Measurements from ENCODE around the gene IFT52.

The IFT52 gene, protein sequence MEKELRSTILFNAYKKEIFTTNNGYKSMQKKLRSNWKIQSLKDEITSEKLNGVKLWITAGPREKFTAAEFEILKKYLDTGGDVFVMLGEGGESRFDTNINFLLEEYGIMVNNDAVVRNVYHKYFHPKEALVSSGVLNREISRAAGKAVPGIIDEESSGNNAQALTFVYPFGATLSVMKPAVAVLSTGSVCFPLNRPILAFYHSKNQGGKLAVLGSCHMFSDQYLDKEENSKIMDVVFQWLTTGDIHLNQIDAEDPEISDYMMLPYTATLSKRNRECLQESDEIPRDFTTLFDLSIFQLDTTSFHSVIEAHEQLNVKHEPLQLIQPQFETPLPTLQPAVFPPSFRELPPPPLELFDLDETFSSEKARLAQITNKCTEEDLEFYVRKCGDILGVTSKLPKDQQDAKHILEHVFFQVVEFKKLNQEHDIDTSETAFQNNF

DNA sequence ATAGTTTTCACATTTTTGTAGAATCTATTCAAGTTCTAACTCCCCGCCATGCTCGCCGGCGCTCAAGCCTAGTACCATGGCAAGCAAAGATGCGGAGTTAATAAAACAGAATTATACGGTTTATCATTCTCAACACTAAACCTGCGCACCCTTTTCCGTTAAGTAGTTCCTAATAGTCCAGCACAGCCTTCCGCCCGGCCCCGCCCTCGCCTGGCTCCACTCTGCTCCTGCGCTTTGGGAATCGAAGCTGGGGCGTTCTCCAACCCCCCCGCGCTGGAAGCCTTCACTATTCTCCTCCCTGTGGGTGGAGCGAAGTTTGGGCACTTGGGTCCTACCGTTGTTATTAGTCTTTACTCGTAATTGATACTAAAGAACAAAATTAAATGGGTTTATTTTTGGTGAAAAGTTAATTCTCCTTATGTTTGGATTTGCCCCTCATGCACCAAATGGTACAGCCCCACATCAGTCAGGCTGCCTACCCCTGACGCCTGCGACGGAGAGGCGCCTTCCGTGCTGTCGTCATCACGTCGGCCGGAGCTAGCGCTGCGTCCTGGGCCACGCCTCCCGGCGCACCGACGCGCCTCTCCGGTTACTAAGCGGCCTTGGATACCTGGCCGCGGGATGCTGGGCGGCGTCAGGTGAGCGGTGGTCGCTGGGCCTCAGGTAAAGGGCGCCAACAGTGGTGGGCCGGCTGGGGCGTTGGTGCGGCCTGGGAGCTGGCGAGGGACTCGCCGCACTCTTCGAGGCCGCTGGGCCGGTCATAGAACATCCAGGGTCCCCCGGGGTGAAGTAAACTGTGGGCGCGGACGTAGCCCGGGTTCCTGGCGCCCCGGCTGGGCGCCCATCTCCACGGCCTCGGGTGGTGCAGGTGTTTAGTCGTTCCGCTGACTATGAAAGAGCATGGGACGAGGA is at the start of gene IFT52:
Gene IFT52 (plus strand): TSS at position 546 of the 912 bp plus-strand sequence. CDS start 3,762 bp downstream, outside the sequence.
- DNase-seq: peak; percentile 94

GRCh38 chr20:43541214-43541613 is 49.5 kb upstream of the IFT52 start:
- DNase-seq: no peak

DNA sequence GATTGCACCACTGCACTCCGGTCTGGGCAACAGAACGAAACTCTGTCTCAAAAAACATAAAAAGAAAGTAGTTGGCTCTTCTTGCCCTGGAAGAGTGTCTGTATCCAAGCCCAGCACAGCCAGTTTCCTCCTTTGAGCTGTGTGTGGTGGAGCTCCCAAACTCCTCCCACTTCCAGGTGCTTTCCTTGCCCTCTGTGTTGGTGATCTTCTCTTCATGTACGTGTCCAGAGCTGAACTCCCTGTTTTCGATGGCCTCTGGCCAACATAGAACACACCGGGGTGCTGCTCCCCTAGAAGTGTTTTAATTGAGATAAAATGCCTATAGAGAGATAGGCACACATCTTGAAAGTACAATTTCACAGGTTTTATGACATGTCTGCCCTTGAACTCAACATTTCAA is 48.6 kb upstream of the IFT52 start:
- no peak for DNase-seq

- DNase-seq: no peak
Observed at GRCh38 chr20:43542674-43543073, 48.1 kb upstream of the IFT52 start.

GRCh38 chr20:43543138-43543537 is 47.6 kb upstream of the IFT52 start:
- no peak for DNase-seq

DNA sequence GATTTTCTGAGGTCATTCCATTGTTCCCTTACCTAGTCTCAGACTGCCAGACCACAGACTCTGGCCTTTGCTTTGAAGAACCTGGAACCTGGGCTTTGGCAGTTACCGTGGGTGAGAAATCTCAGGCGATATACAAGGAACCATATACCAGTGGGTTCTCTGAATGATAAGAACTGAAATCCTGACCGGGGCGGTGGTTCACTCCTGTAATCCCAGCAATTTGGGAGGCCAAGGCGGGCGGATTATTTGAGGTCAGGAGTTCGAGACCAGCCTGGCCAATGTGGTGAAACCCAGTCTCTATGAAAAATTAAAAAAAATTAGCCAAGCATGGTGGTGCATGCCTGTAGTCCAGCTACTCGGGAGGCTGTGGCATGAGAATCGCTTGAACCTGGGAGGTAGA is 46.2 kb upstream of the IFT52 start:
- no peak for DNase-seq

DNA sequence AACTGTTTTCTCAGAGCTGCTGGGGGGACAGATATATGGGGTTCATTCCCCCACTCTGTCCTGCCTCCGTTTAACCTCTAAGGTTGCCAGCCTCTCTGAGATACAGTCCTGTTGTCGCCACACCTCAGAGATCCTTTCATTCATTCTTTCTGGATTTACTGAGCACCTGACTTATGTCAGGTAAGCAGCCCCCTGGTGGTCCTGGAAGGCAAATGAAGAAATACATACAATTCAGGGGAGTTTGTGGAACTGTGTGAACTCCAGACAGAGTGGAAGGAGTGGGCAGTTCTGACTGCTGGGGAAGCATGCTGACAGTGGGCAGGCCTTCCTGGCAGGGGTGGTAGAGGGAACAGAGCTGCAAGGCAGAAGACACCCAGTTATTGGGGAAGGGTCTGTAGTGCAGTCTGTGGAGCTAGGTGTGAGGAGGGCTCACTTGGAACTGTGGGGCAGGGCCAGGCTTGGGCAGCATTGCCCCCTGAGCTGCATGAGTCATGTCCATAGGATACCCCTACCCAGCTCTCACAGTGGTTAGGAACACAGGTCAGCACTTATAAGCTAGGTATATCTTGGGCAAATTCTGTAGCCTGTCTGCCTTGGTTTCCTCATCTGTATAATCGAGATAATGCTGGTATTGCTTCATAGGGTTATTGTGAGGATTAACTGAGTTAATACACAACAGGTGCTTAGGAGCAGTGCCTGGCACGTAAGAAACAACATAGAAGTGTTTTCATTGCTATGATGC is 44.7 kb upstream of the IFT52 start:
- no peak for DNase-seq

GRCh38 chr20:43548273-43548880 is 42.4 kb upstream of the IFT52 start:
- no peak for DNase-seq

DNA sequence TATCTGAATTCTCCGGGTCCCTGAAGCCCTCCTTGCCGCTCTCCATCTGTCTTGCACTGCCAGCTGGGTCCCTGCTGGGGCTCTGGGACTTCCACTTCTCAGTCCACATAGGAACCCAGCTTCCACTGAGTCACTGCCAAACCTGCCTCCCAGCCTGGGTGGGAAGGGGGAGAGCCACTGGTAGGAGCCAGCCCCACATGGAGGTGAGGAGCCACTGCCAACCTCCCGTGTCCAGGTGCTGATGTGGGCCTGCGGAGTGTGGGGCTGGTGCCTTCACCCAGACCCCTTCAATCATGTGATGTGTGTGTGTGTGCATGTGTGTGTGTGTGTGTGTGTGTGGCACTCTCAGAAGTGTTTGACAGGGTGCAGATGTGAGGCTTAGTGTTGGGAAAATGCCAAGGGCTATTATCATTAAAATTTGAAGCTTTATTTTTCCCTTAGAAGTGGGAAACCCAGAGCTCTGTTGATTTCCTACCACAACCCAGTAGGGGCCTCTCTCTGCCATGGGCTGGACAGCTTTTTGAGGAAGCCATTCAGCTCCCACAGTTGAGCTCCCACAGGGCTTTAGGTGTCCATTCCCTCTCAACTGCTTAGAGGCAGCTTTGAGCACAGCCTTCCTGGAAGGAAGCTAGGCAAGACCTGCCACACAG is 41.2 kb upstream of the IFT52 start:
- no peak for DNase-seq

GRCh38 chr20:43550456-43550855 is 40.3 kb upstream of the IFT52 start:
- DNase-seq: no peak

DNA sequence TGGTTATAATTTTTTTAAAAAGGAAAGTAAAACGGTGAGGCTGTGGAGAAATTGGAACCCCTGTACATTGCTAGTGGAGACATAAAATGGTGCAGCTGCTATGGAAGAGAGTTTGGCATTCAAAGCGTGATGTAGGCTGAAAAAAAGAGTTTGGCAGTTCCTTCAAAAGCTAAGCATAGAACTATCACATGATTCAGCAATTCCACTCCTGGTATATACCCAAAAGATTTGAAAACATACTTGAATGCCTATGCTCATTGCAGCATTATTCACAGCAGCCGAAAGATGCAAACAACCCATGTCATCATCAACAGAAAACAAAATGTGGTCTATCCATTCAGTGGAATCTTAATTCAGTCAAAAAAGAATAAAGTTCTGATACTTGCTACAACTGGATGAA is 36.4 kb upstream of the IFT52 start:
- no peak for DNase-seq

- no peak for DNase-seq
Observed at GRCh38 chr20:43558412-43559146, 32.2 kb upstream of the IFT52 start, which contains the start of gene SGK2. TSS of gene SGK2 (plus strand) at chr20:43559027. CDS start at chr20:43566496, 7,469 bp downstream.

- DNase-seq: no peak
Observed at GRCh38 chr20:43559147-43559987, 31.4 kb upstream of the IFT52 start.

DNA sequence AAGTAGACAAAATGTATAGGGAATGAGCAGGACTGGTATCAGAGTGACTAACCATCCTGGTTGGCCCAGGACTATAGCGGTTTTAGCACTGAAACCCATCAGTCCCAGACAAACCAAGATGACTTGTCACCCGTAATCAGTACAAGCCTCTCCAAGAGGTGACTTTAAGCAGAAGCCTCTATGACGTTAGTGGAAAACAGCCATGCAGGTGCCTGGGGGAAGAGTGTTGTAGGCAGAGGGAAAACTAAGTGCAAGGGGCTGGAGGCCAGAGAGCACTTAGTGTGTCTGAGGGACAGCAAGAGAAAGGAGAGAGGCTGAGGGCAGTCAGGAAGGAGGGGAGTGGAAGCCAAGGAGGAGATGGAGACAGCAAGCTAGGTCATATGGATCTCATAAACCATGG is 29.8 kb upstream of the IFT52 start:
- no peak for DNase-seq

DNA sequence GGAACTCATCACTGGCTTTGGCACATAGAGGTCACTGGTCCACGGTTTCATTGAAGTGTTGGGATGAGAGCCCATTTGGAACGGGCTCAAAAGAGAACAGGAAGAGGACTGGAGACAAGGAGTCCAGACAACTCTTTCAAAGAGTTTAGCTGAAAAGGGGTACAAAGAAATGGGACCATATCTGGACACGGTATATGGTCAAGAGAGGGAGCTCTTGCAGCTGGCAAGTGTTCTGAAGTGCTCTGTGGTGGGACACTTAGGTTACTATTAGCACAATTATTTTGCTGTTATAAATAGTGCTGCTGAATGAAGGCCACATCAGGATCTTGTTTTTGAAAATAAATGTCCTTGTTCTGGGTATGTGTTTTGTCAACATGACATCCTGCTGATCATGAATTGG is 27.3 kb upstream of the IFT52 start:
- DNase-seq: no peak

DNA sequence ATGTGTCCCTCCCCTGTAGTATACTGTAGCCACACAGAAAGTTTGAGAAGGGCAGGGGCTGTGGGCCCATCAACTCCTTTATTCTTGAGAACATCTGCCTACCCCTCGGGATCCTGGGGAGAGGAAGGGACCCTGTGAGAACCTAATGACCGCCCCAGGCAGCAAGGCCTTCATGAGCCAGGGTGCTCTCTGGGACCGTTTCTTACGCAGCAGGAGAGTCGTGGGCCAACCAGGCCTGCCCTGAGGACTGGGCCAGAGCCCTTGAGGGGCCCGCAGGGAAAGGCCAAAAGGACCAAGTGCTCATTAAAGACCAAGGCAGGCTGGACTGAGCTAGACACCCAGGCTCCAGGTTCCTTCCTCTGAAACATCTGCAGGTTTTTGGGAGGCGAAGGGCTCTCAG is 26.7 kb upstream of the IFT52 start:
- DNase-seq: no peak

DNA sequence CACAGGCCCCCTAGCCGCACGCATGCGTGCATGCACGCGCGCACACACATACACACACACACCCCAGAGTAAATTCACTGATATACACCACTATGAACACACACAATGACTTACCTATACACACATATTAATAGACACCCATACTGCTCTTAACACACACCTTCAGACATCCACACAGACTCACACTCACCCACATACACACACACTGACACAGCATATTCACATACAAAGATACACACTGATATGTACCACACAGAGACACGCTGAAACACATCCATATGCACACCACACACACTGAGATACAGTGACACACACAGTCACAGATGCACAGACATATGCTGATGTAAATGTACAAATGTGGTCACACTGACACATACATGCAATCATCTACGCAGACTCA is 26.3 kb upstream of the IFT52 start:
- no peak for DNase-seq

- no peak for DNase-seq
Observed at GRCh38 chr20:43564993-43565757, 25.6 kb upstream of the IFT52 start.

- no peak for DNase-seq
Observed at GRCh38 chr20:43565758-43566104, 25.0 kb upstream of the IFT52 start.

- DNase-seq: no peak
Observed at GRCh38 chr20:43567477-43567876, 23.3 kb upstream of the IFT52 start.

Data from stimulated activated CD4-positive, alpha-beta T cell treated with anti-CD3 and anti-CD28 coated beads, Interleukin-15, amount 100 ng/mL, for 24 hours (primary cell).